OCI-LY7 (cell line): Measurements from ENCODE around the gene MT1A.

Source experiments
- EZH2phosphoT487 ChIP-seq: fragments of 200-600 bp; sonication (generic); IDR thresholded peaks from 2 replicates; pipeline ENCODE4 v1.6.1; 2018; ENCODE audit warnings: low read depth, borderline replicate concordance, mild to moderate bottlenecking, mixed run types, antibody characterized with exemption, low read length, moderate library complexity, mixed read lengths
- TF ChIP-seq, protein P1 (sequence below): fragments of 200-600 bp; sonication (generic); conservative IDR thresholded peaks from 2 replicates; pipeline ENCODE4 v1.5.1; 2014; ENCODE audit warnings: mild to moderate bottlenecking, antibody characterized with exemption, low read length, moderate library complexity, mixed read lengths

DNA sequence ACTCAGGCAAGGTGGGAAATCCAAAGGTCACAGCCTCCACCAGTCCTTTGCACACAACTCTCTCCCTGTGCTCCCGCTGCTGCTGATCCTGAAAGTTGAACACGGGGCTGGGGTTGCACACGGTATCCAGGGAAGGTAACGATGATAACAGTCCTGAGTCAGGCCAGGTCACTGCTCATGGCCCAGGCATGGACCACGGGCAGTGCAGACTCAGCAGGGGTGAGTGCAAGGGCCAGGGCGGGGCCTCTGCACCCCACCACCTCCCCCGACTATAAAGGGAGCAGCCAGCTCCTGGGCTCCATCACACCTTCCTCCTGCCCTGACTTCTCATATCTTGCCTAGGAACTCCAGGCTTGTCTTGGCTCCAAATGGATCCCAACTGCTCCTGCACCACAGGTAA, 13.1 kb downstream of the MT1A start, which contains the start of gene MT1B:
- TF ChIP-seq, protein P1, sequence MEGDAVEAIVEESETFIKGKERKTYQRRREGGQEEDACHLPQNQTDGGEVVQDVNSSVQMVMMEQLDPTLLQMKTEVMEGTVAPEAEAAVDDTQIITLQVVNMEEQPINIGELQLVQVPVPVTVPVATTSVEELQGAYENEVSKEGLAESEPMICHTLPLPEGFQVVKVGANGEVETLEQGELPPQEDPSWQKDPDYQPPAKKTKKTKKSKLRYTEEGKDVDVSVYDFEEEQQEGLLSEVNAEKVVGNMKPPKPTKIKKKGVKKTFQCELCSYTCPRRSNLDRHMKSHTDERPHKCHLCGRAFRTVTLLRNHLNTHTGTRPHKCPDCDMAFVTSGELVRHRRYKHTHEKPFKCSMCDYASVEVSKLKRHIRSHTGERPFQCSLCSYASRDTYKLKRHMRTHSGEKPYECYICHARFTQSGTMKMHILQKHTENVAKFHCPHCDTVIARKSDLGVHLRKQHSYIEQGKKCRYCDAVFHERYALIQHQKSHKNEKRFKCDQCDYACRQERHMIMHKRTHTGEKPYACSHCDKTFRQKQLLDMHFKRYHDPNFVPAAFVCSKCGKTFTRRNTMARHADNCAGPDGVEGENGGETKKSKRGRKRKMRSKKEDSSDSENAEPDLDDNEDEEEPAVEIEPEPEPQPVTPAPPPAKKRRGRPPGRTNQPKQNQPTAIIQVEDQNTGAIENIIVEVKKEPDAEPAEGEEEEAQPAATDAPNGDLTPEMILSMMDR, result no peak
- no peak for TF ChIP-seq EZH2phosphoT487
